Measurements from ENCODE around the gene AGTR1. TPM values are rescaled to one million over a fixed set of nuclear protein-coding genes. Genes with fewer than 3 reads are reported as not detected.

The AGTR1 gene
- total and polyA plus RNA-seq, 10 of the 15 experiments (the other 5 are each of a cell fraction or from before 2014, with no cell fraction given): not detected

- TF ChIP-seq CUX1 (IDR thresholded peaks at IDR 0.05; ENCODE audit: insufficient replicate concordance, low read depth, low read length) (no peak), ZNF384 (IDR thresholded peaks at IDR 0.05; ENCODE audit: borderline replicate concordance, low read depth, low read length) (no peak), GABPA (IDR thresholded peaks at IDR 0.05; ENCODE audit: low read depth) (no peak), HDAC2 (IDR thresholded peaks at IDR 0.05) (no peak)
- TF ChIP-seq, protein P1, sequence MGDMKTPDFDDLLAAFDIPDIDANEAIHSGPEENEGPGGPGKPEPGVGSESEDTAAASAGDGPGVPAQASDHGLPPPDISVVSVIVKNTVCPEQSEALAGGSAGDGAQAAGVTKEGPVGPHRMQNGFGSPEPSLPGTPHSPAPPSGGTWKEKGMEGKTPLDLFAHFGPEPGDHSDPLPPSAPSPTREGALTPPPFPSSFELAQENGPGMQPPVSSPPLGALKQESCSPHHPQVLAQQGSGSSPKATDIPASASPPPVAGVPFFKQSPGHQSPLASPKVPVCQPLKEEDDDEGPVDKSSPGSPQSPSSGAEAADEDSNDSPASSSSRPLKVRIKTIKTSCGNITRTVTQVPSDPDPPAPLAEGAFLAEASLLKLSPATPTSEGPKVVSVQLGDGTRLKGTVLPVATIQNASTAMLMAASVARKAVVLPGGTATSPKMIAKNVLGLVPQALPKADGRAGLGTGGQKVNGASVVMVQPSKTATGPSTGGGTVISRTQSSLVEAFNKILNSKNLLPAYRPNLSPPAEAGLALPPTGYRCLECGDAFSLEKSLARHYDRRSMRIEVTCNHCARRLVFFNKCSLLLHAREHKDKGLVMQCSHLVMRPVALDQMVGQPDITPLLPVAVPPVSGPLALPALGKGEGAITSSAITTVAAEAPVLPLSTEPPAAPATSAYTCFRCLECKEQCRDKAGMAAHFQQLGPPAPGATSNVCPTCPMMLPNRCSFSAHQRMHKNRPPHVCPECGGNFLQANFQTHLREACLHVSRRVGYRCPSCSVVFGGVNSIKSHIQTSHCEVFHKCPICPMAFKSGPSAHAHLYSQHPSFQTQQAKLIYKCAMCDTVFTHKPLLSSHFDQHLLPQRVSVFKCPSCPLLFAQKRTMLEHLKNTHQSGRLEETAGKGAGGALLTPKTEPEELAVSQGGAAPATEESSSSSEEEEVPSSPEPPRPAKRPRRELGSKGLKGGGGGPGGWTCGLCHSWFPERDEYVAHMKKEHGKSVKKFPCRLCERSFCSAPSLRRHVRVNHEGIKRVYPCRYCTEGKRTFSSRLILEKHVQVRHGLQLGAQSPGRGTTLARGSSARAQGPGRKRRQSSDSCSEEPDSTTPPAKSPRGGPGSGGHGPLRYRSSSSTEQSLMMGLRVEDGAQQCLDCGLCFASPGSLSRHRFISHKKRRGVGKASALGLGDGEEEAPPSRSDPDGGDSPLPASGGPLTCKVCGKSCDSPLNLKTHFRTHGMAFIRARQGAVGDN (IDR thresholded peaks at IDR 0.05): no peak
Measured at GRCh38 chr3:148705314-148705713, 7.6 kb downstream of the AGTR1 start (continued).
